Hematopoietic multipotent progenitor cell (in vitro differentiated cells): ENCODE measurements around the gene BTN3A1. TPM values are rescaled to one million over a fixed set of nuclear protein-coding genes. Genes with fewer than 3 reads are reported as not detected.
"Not testable (repeated sequence)": the region's sequence is repeated elsewhere in the genome, so short reads cannot be mapped to it uniquely, and the experiment has no call there.

Experiments
- DNase-seq, 3 donors: peaks; one replicate each; pipeline ENCODE4 v3.0.0-alpha.2; 2011 to 2015; ENCODE audit warnings: low read depth in 2 of 3, low spot score in 2 of 3
- total RNA-seq: library from RNA; depleted of rRNA; stranded (reverse); fragments of >200 nt; gene quantifications from one replicate; pipeline ENCODE4 v1.2.3, GENCODE V29; 2012

BTN3A1 gene
- total RNA-seq = 26.7 TPM

- peak; percentile 44 to 84 (median 63) for DNase-seq
Measured at GRCh38 chr6:26401987-26402658, at the start of gene BTN3A1. Gene BTN3A1, plus strand, starts transcription at chr6:26402275. Its CDS starts 3,289 bp downstream, at chr6:26405564.

GRCh38 chr6:26352315-26352714, 49.8 kb upstream of the BTN3A1 start:
- DNase-seq = no peak

DNA sequence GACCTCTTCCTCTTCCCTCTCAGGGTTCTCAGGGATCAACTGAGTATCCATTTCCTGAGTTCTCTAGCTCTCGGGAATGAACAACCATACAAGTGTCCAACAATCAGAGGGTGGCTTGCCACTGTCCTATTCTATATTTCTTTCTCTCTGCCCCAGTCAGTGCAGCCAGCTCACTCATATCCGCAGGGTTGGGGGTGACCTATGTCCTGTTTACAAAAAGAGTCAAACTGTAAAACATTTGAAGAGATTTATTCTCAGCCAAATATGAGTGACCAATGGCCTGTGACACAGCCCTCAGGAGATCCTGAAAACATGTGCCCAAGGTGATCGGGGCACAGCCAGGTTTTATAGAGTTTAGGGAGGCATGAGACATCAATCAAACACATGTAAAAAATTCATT, 47.9 kb upstream of the BTN3A1 start:
- DNase-seq = no peak

GRCh38 chr6:26355366-26355765, 46.7 kb upstream of the BTN3A1 start:
- DNase-seq = no peak

DNA sequence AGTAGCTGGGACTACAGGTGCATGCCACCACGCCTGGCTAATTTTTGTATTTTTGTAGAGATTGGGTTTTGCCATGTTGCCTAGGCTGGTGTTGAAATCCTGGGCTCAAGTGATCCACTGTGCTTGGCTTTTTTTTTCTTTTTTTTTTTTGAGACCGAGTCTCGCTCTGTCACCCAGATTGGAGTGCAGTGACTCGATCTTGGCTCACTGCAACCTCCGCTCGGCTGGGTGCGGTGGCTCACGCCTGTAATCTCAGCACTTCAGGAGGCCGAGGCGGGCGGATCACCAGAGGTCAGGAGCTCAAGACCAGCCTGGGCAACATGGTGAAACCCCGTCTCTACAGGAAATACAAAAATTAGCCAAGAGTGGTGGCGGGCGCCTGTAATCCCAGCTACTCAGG, 44.5 kb upstream of the BTN3A1 start:
- not testable (repeated sequence) for DNase-seq

- no peak for DNase-seq
Measured at GRCh38 chr6:26358511-26358981, 43.5 kb upstream of the BTN3A1 start.

DNA sequence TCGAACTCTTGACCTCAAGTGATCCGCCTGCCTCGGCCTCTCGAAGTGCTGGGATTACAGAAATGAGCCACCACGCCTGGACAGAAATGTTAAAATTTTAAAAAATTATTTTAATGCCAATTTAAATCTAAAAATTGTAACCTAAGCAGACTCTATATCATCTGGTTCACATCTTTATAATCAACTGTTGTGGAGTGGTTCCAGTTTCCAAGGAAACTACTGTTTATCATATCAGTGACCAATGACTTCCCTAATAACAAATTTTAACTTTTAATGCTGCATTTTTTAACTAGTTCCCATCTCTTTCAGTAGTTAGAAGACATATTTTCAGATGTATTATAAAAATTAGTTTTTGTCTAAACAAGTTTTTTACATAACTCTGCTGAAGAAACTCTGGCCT, 42.3 kb upstream of the BTN3A1 start:
- DNase-seq = peak in 1 of 3 donors; percentile 14

DNA sequence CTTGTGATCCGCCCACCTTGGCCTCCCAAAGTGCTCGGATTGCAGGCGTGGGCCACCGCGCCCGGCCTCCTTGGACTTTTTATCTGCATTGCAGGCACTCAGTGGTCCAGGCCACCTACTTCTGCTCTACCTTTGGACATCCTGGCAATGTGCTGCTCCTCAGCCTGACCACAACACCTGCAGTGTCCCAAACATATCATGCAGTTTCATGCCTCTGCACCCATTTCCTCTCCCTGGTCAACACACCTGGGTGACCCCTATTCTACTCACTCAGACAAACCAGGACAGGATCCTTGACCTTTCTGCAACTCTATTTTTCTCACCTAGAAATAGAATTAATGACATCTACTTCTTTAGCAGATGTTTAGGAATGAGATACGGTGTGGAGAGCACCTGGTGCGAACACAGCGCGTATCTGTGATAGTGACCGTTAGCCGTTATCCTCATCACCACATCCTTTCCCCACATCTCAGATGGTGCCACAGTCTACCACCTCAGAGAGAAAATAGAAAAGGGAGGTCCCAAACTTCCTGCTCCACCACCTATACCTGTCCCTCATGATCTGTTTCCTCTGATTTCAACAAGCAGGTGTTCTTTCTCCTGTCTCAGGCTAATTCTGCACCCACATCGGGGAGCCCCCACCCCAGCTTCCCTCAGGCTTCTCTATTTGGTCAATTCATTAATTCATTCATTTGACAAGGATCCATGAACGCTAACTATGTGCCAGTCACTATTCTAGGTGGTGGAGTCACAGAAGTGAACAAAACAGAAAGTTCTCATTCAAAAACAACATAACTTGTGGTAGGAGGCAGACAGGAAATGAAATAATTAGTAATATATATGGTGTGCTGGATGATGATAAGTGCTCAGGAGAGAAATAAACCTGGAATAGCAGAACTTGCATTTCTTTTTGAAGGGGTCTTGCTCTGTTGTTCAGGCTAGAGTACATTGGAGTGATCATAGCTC, 41.3 kb upstream of the BTN3A1 start:
- DNase-seq = no peak

GRCh38 chr6:26361544-26361943, 40.5 kb upstream of the BTN3A1 start:
- no peak for DNase-seq

GRCh38 chr6:26362093-26362835, 39.8 kb upstream of the BTN3A1 start:
- no peak for DNase-seq

DNA sequence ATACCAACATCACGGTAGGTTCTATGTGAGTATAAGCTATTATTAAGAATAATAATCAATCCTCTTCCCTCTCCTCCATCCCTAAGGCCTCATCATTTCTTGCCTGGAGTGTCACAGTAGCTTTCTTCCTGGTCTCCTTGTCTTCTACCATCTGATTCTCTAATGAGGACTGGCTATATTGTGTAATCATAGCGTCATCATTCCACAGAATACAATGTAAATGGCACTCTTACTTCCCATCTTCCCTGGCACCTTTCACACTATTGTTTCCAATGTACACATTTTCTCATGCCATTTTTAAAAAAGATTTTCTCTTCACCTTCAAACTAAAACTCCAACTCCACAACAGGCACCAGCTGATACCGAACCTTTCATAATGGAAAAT, 39.2 kb upstream of the BTN3A1 start:
- DNase-seq = no peak

DNA sequence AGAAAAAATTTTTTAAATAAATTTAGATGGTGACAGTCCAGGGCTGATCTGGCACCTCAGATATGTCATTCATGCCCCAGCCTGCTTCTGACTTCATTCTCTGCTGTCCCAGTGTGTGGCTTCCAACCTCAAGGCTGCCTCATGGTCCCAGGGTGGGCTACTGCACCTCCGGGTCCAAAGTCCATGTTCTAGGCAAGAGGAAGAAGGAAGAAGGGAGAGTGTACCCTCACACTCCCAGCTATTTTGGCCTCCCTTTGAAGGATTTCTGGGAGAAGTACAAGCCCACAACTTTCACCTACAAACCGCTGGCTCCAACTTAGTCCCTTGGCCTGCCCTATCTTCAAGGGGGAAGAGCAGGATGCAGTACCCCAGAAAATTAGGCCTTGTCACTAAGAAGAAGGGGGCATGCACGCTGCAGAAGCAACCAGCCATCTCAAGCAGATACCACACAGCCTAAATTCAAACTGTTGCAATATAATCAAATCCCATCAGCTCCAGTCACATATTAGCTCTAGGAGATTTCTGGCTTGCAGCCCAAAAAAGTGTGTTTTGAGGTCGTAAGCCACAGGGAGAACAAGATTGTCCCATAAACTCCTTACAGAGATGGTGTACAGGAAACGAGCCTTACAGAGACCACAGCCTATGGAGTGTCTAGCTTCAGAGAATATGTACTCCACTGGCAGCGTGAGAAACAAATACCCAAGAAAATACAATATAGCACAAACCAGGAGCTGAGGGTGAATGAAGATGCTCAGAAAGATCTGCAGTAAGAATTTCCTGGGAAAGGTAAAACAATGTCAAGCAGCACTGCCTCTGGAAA, 38.0 kb upstream of the BTN3A1 start:
- peak in 1 of 3 donors; percentile 40 for DNase-seq

DNA sequence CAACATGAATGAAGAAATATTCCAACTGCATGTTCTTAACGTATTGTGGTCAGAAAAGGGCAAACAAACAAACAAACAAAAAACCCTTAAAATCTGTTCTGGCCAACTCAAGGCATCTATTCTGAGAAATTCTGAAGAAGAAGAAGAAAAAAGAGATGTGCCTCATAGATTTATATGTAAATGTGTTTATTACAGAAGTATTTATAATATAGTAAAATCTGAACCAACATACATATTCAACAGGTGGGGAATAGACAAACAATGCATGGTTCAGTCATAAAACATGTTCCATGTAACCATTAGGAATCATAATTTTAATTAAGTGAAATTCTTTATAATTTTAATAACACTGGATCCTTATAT, 36.5 kb upstream of the BTN3A1 start:
- DNase-seq = no peak

GRCh38 chr6:26366504-26366903, 35.6 kb upstream of the BTN3A1 start:
- no peak for DNase-seq

DNA sequence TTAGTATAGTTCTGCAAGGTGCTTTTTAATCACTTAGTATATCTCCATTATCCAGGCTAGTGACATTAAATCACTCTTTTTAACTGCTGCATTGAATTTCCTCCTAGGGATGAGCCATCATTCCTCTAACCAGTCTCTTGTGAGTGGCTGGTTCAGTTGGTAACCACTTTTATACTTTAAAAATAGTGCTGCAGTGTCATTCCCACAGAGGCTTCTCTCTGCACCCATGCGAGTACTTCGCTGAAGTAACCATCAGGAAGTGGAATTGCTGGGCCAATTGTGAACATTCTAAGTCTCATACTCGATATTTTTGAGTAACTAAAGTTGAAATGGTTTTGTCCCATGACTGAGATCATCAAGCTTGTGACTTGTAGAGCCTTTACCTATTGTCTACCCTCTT, 35.0 kb upstream of the BTN3A1 start:
- DNase-seq = peak in 1 of 3 donors; percentile 17

DNA sequence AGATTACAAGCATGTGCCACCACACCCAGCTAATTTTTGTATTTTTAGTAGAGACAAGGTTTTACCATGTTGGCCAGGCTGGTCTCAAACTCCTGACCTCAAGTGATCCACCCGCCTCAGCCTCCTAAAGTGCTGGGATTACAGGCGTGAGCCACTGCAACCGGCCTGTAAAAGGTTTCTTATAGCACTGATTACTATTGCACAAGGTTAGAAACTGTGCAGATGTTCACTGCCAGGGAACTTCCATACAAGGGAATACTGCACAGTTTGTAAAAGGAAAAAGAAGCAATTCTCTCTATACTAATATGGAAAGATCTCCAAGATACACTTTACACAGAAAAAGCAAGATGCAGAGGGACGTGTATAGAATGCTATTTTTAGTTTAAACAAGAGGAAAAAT, 30.3 kb upstream of the BTN3A1 start:
- not testable (repeated sequence) for DNase-seq

- DNase-seq = no peak
Measured at GRCh38 chr6:26372308-26373144, 29.5 kb upstream of the BTN3A1 start.

- DNase-seq = no peak
Measured at GRCh38 chr6:26375270-26375669, 26.8 kb upstream of the BTN3A1 start.

- no peak for DNase-seq
Measured at GRCh38 chr6:26377719-26378118, 24.4 kb upstream of the BTN3A1 start.
